Measurements from ENCODE around the gene NTM. TPM values are rescaled to one million over a fixed set of nuclear protein-coding genes. Genes with fewer than 3 reads are reported as not detected.
A peak's percentile ranks its signal among the peaks of the same experiment; 100 is the strongest.

NTM gene
- total and polyA plus RNA-seq, 2 donors (not counting 1 experiment from before 2014, with no cell fraction given): 12.3 to 28.6 TPM

- Histone ChIP-seq H3K79me2 (ENCODE audit: control insufficient read depth, insufficient read depth, low read length) (no peaks in the 10 kb centered on the region), H3K4me3 (replicated peaks in 1 of 4; ENCODE audit: control extremely low read depth in 1 of 4, insufficient read depth in 1 of 4, low read depth in 3 of 4, low read length in 4 of 4) (no peak overlapping the region), H2AFZ (ENCODE audit: low read length) (no peak overlapping the region), H3K4me2 (ENCODE audit: extremely low read depth, insufficient read depth, low read length) (no peak overlapping the region), H3K27me3 (ENCODE audit: control insufficient read depth, insufficient read depth, low read length) (no peaks in the 10 kb centered on the region), H3K4me1 (ENCODE audit: control insufficient read depth, extremely low read depth, insufficient read depth, low read length) (no peaks in the 10 kb centered on the region), H3K9me3 (ENCODE audit: control insufficient read depth, insufficient read depth, low read depth, low read length) (no peaks in the 10 kb centered on the region), H3K27ac (ENCODE audit: insufficient read depth, low read length) (no peak overlapping the region), H3K36me3 (ENCODE audit: control insufficient read depth, insufficient read depth, low read length) (no peaks in the 10 kb centered on the region), H3K9ac (ENCODE audit: insufficient read depth, low read length) (no peak overlapping the region), H4K20me1 (ENCODE audit: control insufficient read depth, extremely low read depth, insufficient read depth, low read length) (no peaks in the 10 kb centered on the region)
- no peak for TF ChIP-seq EZH2 (IDR thresholded peaks at IDR 0.05; ENCODE audit: low read length, missing control alignments)
- no peak for TF ChIP-seq CTCF (conservative IDR thresholded peaks at IDR 0.05 in 1 of 2, IDR thresholded peaks at IDR 0.05 in 1 of 2; ENCODE audit: low read depth in 1 of 2, low read length in 2 of 2)
- DNase-seq (ENCODE audit: low read depth in 2 of 2): peak in 1 of 2 donors; percentile 18
Measured at GRCh38 chr11:131672191-131672590, 301.8 kb downstream of the NTM start.

- no peaks in the 10 kb centered on the region for H3K36me3 ChIP-seq (ENCODE audit: control insufficient read depth, insufficient read depth, low read length)
- no peaks in the 10 kb centered on the region for H3K9me3 ChIP-seq (ENCODE audit: control insufficient read depth, insufficient read depth, low read depth, low read length)
- H3K9ac ChIP-seq (ENCODE audit: insufficient read depth, low read length): no peak overlapping the region
- peak; percentile 75 to 92 for DNase-seq (ENCODE audit: low read depth in 2 of 2)
- no peak overlapping the region for H3K4me2 ChIP-seq (ENCODE audit: extremely low read depth, insufficient read depth, low read length)
- H2AFZ ChIP-seq (ENCODE audit: low read length): no peak overlapping the region
- H3K4me3 ChIP-seq (replicated peaks in 1 of 4; ENCODE audit: control extremely low read depth in 1 of 4, insufficient read depth in 1 of 4, low read depth in 3 of 4, low read length in 4 of 4): no peak overlapping the region
- no peaks in the 10 kb centered on the region for H4K20me1 ChIP-seq (ENCODE audit: control insufficient read depth, extremely low read depth, insufficient read depth, low read length)
- no peaks in the 10 kb centered on the region for H3K4me1 ChIP-seq (ENCODE audit: control insufficient read depth, extremely low read depth, insufficient read depth, low read length)
- peaks cover 3% of the 10 kb centered on the region for H3K27me3 ChIP-seq (ENCODE audit: control insufficient read depth, insufficient read depth, low read length)
- no peaks in the 10 kb centered on the region for H3K79me2 ChIP-seq (ENCODE audit: control insufficient read depth, insufficient read depth, low read length)
- H3K27ac ChIP-seq (ENCODE audit: insufficient read depth, low read length): no peak overlapping the region
- TF ChIP-seq EZH2 (IDR thresholded peaks at IDR 0.05; ENCODE audit: low read length, missing control alignments) (no peak), CTCF (conservative IDR thresholded peaks at IDR 0.05 in 1 of 2, IDR thresholded peaks at IDR 0.05 in 1 of 2; ENCODE audit: low read depth in 1 of 2, low read length in 2 of 2) (peak; percentile 98)
Measured at GRCh38 chr11:131674051-131674755, 303.8 kb downstream of the NTM start.

GRCh38 chr11:131675121-131675888 lies 304.9 kb downstream of the NTM start:
- no peaks in the 10 kb centered on the region for H4K20me1 ChIP-seq (ENCODE audit: control insufficient read depth, extremely low read depth, insufficient read depth, low read length)
- no peaks in the 10 kb centered on the region for H3K36me3 ChIP-seq (ENCODE audit: control insufficient read depth, insufficient read depth, low read length)
- H3K4me2 ChIP-seq (ENCODE audit: extremely low read depth, insufficient read depth, low read length): no peak overlapping the region
- H2AFZ ChIP-seq (ENCODE audit: low read length): no peak overlapping the region
- H3K9me3 ChIP-seq (ENCODE audit: control insufficient read depth, insufficient read depth, low read depth, low read length): no peaks in the 10 kb centered on the region
- peak in 1 of 2 donors; percentile 89 for DNase-seq (ENCODE audit: low read depth in 2 of 2)
- no peaks in the 10 kb centered on the region for H3K4me1 ChIP-seq (ENCODE audit: control insufficient read depth, extremely low read depth, insufficient read depth, low read length)
- peaks cover 3% of the 10 kb centered on the region for H3K27me3 ChIP-seq (ENCODE audit: control insufficient read depth, insufficient read depth, low read length)
- H3K27ac ChIP-seq (ENCODE audit: insufficient read depth, low read length): no peak overlapping the region
- no peaks in the 10 kb centered on the region for H3K79me2 ChIP-seq (ENCODE audit: control insufficient read depth, insufficient read depth, low read length)
- H3K4me3 ChIP-seq (replicated peaks in 1 of 4; ENCODE audit: control extremely low read depth in 1 of 4, insufficient read depth in 1 of 4, low read depth in 3 of 4, low read length in 4 of 4): no peak overlapping the region
- H3K9ac ChIP-seq (ENCODE audit: insufficient read depth, low read length): no peak overlapping the region
- no peak for TF ChIP-seq CTCF (conservative IDR thresholded peaks at IDR 0.05 in 1 of 2, IDR thresholded peaks at IDR 0.05 in 1 of 2; ENCODE audit: low read depth in 1 of 2, low read length in 2 of 2)
- no peak for TF ChIP-seq EZH2 (IDR thresholded peaks at IDR 0.05; ENCODE audit: low read length, missing control alignments)
